ENCODE results near the gene SEMA3B.
"Not testable (repeated sequence)": the region's sequence is repeated elsewhere in the genome, so short reads cannot be mapped to it uniquely, and the experiment has no call there.

The SEMA3B gene

DNA sequence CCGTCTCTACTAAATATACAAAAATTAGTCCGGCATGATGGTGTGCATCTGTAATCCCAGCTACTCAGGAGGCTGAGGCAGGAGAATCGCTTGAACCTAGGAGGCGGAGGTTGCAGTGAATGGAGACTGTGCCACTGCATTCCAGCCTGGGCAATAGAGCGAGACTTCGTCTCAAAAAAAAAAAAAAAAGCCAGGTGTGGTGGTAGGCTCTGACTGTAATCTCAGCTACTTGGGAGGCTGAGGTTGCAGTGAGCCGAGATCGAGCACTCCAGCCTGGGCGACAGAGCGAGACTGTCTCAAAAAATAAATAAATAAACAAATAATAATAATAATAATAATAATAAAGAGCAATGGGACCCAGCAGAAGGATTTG lies 3.6 kb downstream of the SEMA3B start:
- not testable (repeated sequence) for DNase-seq (ENCODE audit: low read depth, low spot score); H3K9me3 ChIP-seq (ENCODE audit: control insufficient read depth, insufficient read depth, low read length); H3K4me3 ChIP-seq (ENCODE audit: low read length); H3K36me3 ChIP-seq (ENCODE audit: control insufficient read depth, insufficient read depth, low read length); H3K27ac ChIP-seq (ENCODE audit: low read length)
- Histone ChIP-seq H3K27me3 (ENCODE audit: control insufficient read depth, insufficient read depth, low read length) (peaks cover 12% of the 10 kb centered on the region; the same call in 1 of the 2 replicates), H3K4me1 (ENCODE audit: control insufficient read depth, insufficient read depth, low read length) (peaks cover 26% of the 10 kb centered on the region)
- WGBS (ENCODE audit: insufficient coverage, insufficient read length): no CpG with 5 or more reads among the region's 10 CpGs

DNA sequence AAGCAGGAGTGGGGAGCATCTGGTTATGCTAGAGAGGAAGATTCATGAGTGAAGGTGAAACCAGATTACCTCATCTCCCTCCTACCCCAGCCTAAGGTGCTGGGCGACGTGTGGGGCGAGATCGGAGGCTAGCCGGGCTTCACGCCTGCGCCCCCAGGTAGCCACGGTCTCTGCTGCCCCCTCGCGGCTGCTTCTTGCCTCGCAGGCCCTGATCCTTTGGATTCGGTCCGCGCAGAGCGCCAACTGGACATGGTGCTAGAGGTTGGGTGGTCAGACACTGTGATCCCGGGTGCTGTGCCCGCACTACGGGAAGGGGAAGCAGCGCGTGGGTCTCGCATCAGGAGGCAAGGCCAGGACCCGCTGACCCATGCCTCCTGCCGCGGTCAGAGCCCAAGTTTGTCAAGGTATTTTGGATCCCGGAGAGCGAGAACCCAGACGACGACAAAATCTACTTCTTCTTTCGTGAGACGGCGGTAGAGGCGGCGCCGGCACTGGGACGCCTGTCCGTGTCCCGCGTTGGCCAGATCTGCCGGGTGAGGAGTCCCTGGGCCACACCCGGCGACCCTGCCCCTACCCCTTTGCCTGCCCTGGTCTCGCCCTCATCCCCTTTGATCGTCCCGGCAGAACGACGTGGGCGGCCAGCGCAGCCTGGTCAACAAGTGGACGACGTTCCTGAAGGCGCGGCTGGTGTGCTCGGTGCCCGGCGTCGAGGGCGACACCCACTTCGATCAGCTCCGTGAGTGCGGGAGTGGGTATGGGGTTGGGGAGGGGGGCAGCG lies 4.2 kb downstream of the SEMA3B start:
- no peaks in the 10 kb centered on the region for H3K36me3 ChIP-seq (ENCODE audit: control insufficient read depth, insufficient read depth, low read length)
- no peaks in the 10 kb centered on the region for H3K9me3 ChIP-seq (ENCODE audit: control insufficient read depth, insufficient read depth, low read length)
- no CpG with 5 or more reads among the region's 61 CpGs for WGBS (ENCODE audit: insufficient coverage, insufficient read length)
- peaks cover 21% of the 10 kb centered on the region for H3K4me1 ChIP-seq (ENCODE audit: control insufficient read depth, insufficient read depth, low read length)
- peaks cover 12% of the 10 kb centered on the region; the same call in 1 of the 2 replicates for H3K27me3 ChIP-seq (ENCODE audit: control insufficient read depth, insufficient read depth, low read length)
- peak overlapping the region; percentile 8; the same call in 1 of the 2 replicates for H3K4me3 ChIP-seq (ENCODE audit: low read length)
- no peak overlapping the region for H3K27ac ChIP-seq (ENCODE audit: low read length)
- no peak for DNase-seq (ENCODE audit: low read depth, low spot score)

DNA sequence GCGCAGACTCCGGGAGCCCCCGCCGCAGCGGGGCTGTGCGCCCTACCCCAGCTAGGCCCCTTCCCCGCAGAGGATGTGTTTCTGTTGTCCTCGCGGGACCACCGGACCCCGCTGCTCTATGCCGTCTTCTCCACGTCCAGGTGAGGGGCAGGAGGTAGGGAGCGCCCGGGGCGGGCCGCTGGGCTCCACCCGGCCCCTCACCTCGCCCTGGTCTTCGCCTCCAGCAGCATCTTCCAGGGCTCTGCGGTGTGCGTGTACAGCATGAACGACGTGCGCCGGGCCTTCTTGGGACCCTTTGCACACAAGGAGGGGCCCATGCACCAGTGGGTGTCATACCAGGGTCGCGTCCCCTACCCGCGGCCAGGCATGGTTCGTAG lies 4.7 kb downstream of the SEMA3B start:
- Histone ChIP-seq H3K4me1 (ENCODE audit: control insufficient read depth, insufficient read depth, low read length) (peaks cover 16% of the 10 kb centered on the region), H3K27ac (ENCODE audit: low read length) (no peak overlapping the region), H3K27me3 (ENCODE audit: control insufficient read depth, insufficient read depth, low read length) (peaks cover 12% of the 10 kb centered on the region; the same call in 1 of the 2 replicates), H3K4me3 (ENCODE audit: low read length) (no peak overlapping the region), H3K9me3 (ENCODE audit: control insufficient read depth, insufficient read depth, low read length) (no peaks in the 10 kb centered on the region), H3K36me3 (ENCODE audit: control insufficient read depth, insufficient read depth, low read length) (no peaks in the 10 kb centered on the region)
- no peak for DNase-seq (ENCODE audit: low read depth, low spot score)
- WGBS (ENCODE audit: insufficient coverage, insufficient read length): no CpG with 5 or more reads among the region's 31 CpGs

GRCh38 chr3:50274371-50275104 lies 5.6 kb downstream of the SEMA3B start:
- no peak for DNase-seq (ENCODE audit: low read depth, low spot score)
- peaks cover 9% of the 10 kb centered on the region for H3K4me1 ChIP-seq (ENCODE audit: control insufficient read depth, insufficient read depth, low read length)
- no CpG with 5 or more reads among the region's 26 CpGs for WGBS (ENCODE audit: insufficient coverage, insufficient read length)
- no peak overlapping the region for H3K27ac ChIP-seq (ENCODE audit: low read length)
- no peak overlapping the region for H3K4me3 ChIP-seq (ENCODE audit: low read length)
- no peaks in the 10 kb centered on the region for H3K36me3 ChIP-seq (ENCODE audit: control insufficient read depth, insufficient read depth, low read length)
- peaks cover 12% of the 10 kb centered on the region; the same call in 1 of the 2 replicates for H3K27me3 ChIP-seq (ENCODE audit: control insufficient read depth, insufficient read depth, low read length)
- no peaks in the 10 kb centered on the region for H3K9me3 ChIP-seq (ENCODE audit: control insufficient read depth, insufficient read depth, low read length)

DNA sequence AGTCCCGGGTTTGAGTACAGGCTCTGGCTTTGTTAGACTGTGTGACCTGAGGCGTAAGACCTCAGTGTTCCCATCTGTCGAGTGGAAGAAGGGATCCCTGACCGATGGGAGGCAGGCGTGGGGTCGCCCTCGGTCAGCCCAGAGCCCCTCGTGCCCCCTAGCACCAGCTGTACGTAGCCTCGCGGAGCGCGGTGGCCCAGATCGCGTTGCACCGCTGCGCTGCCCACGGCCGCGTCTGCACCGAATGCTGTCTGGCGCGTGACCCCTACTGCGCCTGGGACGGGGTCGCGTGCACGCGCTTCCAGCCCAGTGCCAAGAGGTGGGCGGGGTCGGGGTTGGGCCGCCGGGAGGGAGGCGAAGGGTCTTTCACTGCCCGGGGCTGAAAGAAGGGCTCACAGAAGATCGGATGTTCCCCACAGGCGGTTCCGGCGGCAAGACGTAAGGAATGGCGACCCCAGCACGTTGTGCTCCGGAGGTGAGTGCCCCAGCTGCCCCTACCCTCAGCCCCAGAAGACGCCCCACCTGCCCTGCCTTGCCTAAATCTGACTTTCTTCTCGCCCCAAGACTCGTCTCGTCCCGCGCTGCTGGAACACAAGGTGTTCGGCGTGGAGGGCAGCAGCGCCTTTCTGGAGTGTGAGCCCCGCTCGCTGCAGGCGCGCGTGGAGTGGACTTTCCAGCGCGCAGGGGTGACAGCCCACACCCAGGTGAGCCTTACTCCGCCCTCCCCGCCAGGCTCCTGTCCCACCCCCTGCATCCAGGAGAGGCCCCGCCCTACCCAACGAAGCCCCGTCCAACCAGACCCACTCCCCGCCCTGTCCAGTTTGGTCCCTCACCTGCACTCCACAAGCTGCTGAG lies 6.4 kb downstream of the SEMA3B start:
- H3K4me3 ChIP-seq (ENCODE audit: low read length): peak overlapping the region; percentile 50; the same call in 1 of the 2 replicates
- H3K27ac ChIP-seq (ENCODE audit: low read length): no peak overlapping the region
- H3K9me3 ChIP-seq (ENCODE audit: control insufficient read depth, insufficient read depth, low read length): no peaks in the 10 kb centered on the region
- H3K27me3 ChIP-seq (ENCODE audit: control insufficient read depth, insufficient read depth, low read length): peaks cover 12% of the 10 kb centered on the region; the same call in 1 of the 2 replicates
- no CpG with 5 or more reads among the region's 65 CpGs for WGBS (ENCODE audit: insufficient coverage, insufficient read length)
- no peaks in the 10 kb centered on the region for H3K36me3 ChIP-seq (ENCODE audit: control insufficient read depth, insufficient read depth, low read length)
- peaks cover 9% of the 10 kb centered on the region for H3K4me1 ChIP-seq (ENCODE audit: control insufficient read depth, insufficient read depth, low read length)
- DNase-seq (ENCODE audit: low read depth, low spot score): no peak

- H3K4me1 ChIP-seq (ENCODE audit: control insufficient read depth, insufficient read depth, low read length): peaks cover 9% of the 10 kb centered on the region
- WGBS (ENCODE audit: insufficient coverage, insufficient read length): no CpG with 5 or more reads among the region's 79 CpGs
- H3K27ac ChIP-seq (ENCODE audit: low read length): no peak overlapping the region
- H3K9me3 ChIP-seq (ENCODE audit: control insufficient read depth, insufficient read depth, low read length): no peaks in the 10 kb centered on the region
- peak overlapping the region; percentile 50; the same call in 1 of the 2 replicates for H3K4me3 ChIP-seq (ENCODE audit: low read length)
- peaks cover 12% of the 10 kb centered on the region; the same call in 1 of the 2 replicates for H3K27me3 ChIP-seq (ENCODE audit: control insufficient read depth, insufficient read depth, low read length)
- no peak for DNase-seq (ENCODE audit: low read depth, low spot score)
- no peaks in the 10 kb centered on the region for H3K36me3 ChIP-seq (ENCODE audit: control insufficient read depth, insufficient read depth, low read length)
Observed at GRCh38 chr3:50275996-50276761, 7.2 kb downstream of the SEMA3B start.

DNA sequence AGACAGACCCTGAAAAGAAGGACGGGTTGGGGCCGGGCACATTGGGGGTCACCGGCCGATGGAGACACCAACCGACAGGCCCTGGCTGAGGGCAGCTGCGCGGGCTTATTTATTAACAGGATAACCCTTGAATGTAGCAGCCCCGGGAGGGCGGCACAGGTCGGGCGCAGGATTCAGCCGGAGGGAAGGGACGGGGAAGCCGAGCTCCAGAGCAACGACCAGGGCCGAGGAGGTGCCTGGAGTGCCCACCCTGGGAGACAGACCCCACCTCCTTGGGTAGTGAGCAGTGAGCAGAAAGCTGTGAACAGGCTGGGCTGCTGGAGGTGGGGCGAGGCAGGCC lies 7.8 kb downstream of the SEMA3B start:
- Histone ChIP-seq H3K27me3 (ENCODE audit: control insufficient read depth, insufficient read depth, low read length) (peaks cover 12% of the 10 kb centered on the region; the same call in 1 of the 2 replicates), H3K4me3 (ENCODE audit: low read length) (no peak overlapping the region), H3K4me1 (ENCODE audit: control insufficient read depth, insufficient read depth, low read length) (peaks cover 9% of the 10 kb centered on the region), H3K9me3 (ENCODE audit: control insufficient read depth, insufficient read depth, low read length) (no peaks in the 10 kb centered on the region), H3K27ac (ENCODE audit: low read length) (no peak overlapping the region), H3K36me3 (ENCODE audit: control insufficient read depth, insufficient read depth, low read length) (no peaks in the 10 kb centered on the region)
- no peak for DNase-seq (ENCODE audit: low read depth, low spot score)
- WGBS (ENCODE audit: insufficient coverage, insufficient read length): no CpG with 5 or more reads among the region's 17 CpGs

GRCh38 chr3:50278123-50278879 lies 9.4 kb downstream of the SEMA3B start:
- DNase-seq (ENCODE audit: low read depth, low spot score): no peak
- H3K9me3 ChIP-seq (ENCODE audit: control insufficient read depth, insufficient read depth, low read length): no peaks in the 10 kb centered on the region
- H3K36me3 ChIP-seq (ENCODE audit: control insufficient read depth, insufficient read depth, low read length): no peaks in the 10 kb centered on the region
- H3K27me3 ChIP-seq (ENCODE audit: control insufficient read depth, insufficient read depth, low read length): peaks cover 10% of the 10 kb centered on the region; the same call in 1 of the 2 replicates
- peaks cover 9% of the 10 kb centered on the region for H3K4me1 ChIP-seq (ENCODE audit: control insufficient read depth, insufficient read depth, low read length)
- no CpG with 5 or more reads among the region's 4 CpGs for WGBS (ENCODE audit: insufficient coverage, insufficient read length)
- H3K27ac ChIP-seq (ENCODE audit: low read length): no peak overlapping the region
- H3K4me3 ChIP-seq (ENCODE audit: low read length): no peak overlapping the region

GRCh38 chr3:50278880-50279224 lies 9.9 kb downstream of the SEMA3B start, which contains the start of gene LSMEM2:
TSS of gene LSMEM2 (plus strand) at chr3:50279087. CDS start at chr3:50279114, 27 bp downstream.
- Histone ChIP-seq H3K4me1 (ENCODE audit: control insufficient read depth, insufficient read depth, low read length) (peaks cover 9% of the 10 kb centered on the region), H3K27ac (ENCODE audit: low read length) (no peak within 1 kb of the TSS), H3K36me3 (ENCODE audit: control insufficient read depth, insufficient read depth, low read length) (no peaks in the 10 kb centered on the region), H3K27me3 (ENCODE audit: control insufficient read depth, insufficient read depth, low read length) (peaks cover 9% of the 10 kb centered on the region; the same call in 1 of the 2 replicates), H3K4me3 (ENCODE audit: low read length) (no peak within 1 kb of the TSS), H3K9me3 (ENCODE audit: control insufficient read depth, insufficient read depth, low read length) (no peaks in the 10 kb centered on the region)
- no CpG with 5 or more reads among the region's 2 CpGs for WGBS (ENCODE audit: insufficient coverage, insufficient read length)
- DNase-seq (ENCODE audit: low read depth, low spot score): no peak
